GM23338 (cell line): ENCODE measurements around the gene CD2. TPM values are rescaled to one million over a fixed set of nuclear protein-coding genes. Genes with fewer than 3 reads are reported as not detected.

Experiments used
- ATAC-seq: fragments of 200-7000 bp; cut with Tn5 transposase; 3 replicates; pipeline ENCODE4 v1.9.1; 2020
- DNase-seq: peaks from one replicate; pipeline ENCODE4 v3.0.0-alpha.2; 2015; ENCODE audit warnings: low spot score
- H2AFZ ChIP-seq: fragments of 200-600 bp; sonication (generic); 2 replicates; pipeline ENCODE4 v1.8.0; 2016; ENCODE audit warnings: antibody characterized with exemption, mild to moderate bottlenecking, moderate library complexity
- H3F3A ChIP-seq: fragments of 200-600 bp; sonication (generic); replicated peaks from 2 replicates; pipeline ENCODE4 v1.8.0; 2017; ENCODE audit warnings: antibody characterized with exemption, mixed run types, low read depth
- H3K27ac ChIP-seq: fragments of 200-600 bp; sonication (generic); 2 replicates; pipeline ENCODE4 v1.6.1; 2016; ENCODE audit warnings: low read depth
- H3K27me3 ChIP-seq: fragments of 200-600 bp; sonication (generic); 2 replicates; pipeline ENCODE4 v1.8.0; 2016; ENCODE audit warnings: mild to moderate bottlenecking, mixed run types, moderate library complexity; ENCODE audit not compliant: insufficient read depth
- H3K36me3 ChIP-seq: fragments of 200-600 bp; sonication (generic); 2 replicates; pipeline ENCODE4 v1.8.0; 2016; ENCODE audit warnings: mild to moderate bottlenecking; ENCODE audit not compliant: insufficient read depth
- H3K4me1 ChIP-seq: fragments of 200-600 bp; sonication (generic); 2 replicates; pipeline ENCODE4 v1.8.0; 2016; ENCODE audit warnings: mild to moderate bottlenecking, moderate library complexity; ENCODE audit not compliant: insufficient read depth
- H3K4me2 ChIP-seq: fragments of 200-600 bp; sonication (generic); 2 replicates; pipeline ENCODE4 v1.7.1; 2017; ENCODE audit warnings: mixed run types
- H3K4me3 ChIP-seq: fragments of 200-600 bp; sonication (generic); 2 replicates; pipeline ENCODE4 v1.6.1; 2016; ENCODE audit warnings: mixed run types
- H3K79me2 ChIP-seq: fragments of 200-600 bp; sonication (generic); replicated peaks from 2 replicates; pipeline ENCODE4 v1.8.0; 2017; ENCODE audit warnings: mild to moderate bottlenecking; ENCODE audit not compliant: insufficient read depth
- H3K9me2 ChIP-seq: fragments of 200-600 bp; sonication (generic); 2 replicates; pipeline ENCODE4 v1.8.0; 2017; ENCODE audit not compliant: insufficient read depth
- H4K20me1 ChIP-seq: fragments of 200-600 bp; sonication (generic); replicated peaks from 2 replicates; pipeline ENCODE4 v1.8.0; 2017; ENCODE audit warnings: mild to moderate bottlenecking; ENCODE audit not compliant: insufficient read depth
- H3K27ac Mint-ChIP-seq: 2 replicates; pipeline ENCODE4 v1.8.0; 2020; ENCODE audit warnings: inconsistent platforms, mild to moderate bottlenecking, moderate library complexity, mixed read lengths
- H3K27me3 Mint-ChIP-seq: 3 replicates; pipeline ENCODE4 v1.8.0; 2022; ENCODE audit warnings: low read depth, mild to moderate bottlenecking, moderate library complexity, mixed read lengths, inconsistent platforms; ENCODE audit not compliant: insufficient read depth, poor library complexity
- H3K36me3 Mint-ChIP-seq: 3 replicates; pipeline ENCODE4 v1.8.0; 2021; ENCODE audit warnings: low read depth, mild to moderate bottlenecking, inconsistent platforms, moderate library complexity, mixed read lengths
- H3K4me1 Mint-ChIP-seq: 3 replicates; pipeline ENCODE4 v1.8.0; 2020; ENCODE audit warnings: mild to moderate bottlenecking, inconsistent platforms, mixed read lengths
- H3K4me3 Mint-ChIP-seq: 3 replicates; pipeline ENCODE4 v1.8.0; 2021; ENCODE audit warnings: moderate library complexity, mild to moderate bottlenecking, inconsistent platforms, mixed read lengths
- H3K9me3 Mint-ChIP-seq: 3 replicates; pipeline ENCODE4 v1.8.0; 2020; ENCODE audit warnings: moderate library complexity, mild to moderate bottlenecking, inconsistent platforms, mixed read lengths
- CREB1 ChIP-seq: fragments of 250-450 bp; sonication (Bioruptor Pico); IDR thresholded peaks from 2 replicates; pipeline ENCODE4 v1.5.0; 2020; ENCODE audit warnings: low read depth, mild to moderate bottlenecking, moderate library complexity
- EZH2 ChIP-seq: fragments of 200-600 bp; sonication (generic); IDR thresholded peaks from one replicate; pipeline ENCODE4 v1.8.0; 2017; ENCODE audit warnings: antibody characterized with exemption, mild to moderate bottlenecking, low read depth; ENCODE audit not compliant: unreplicated experiment
- polyA plus RNA-seq: library from polyadenylated mRNA; unstranded; fragments of >200 nt; fragmentation: Nextera tagmentation; extraction: Ambion mirVana; gene quantifications from 2 replicates; pipeline ENCODE4 v1.2.1, GENCODE V29; 2016
- total RNA-seq: library from RNA; depleted of rRNA; stranded (reverse); fragments of >200 nt; shearing (Covaris generic); gene quantifications from 2 replicates; pipeline ENCODE4 v1.2.3, GENCODE V29; 2014
- TF ChIP-seq, protein P1 (sequence below): fragments of 250-450 bp; sonication (Bioruptor Pico); IDR thresholded peaks from 2 replicates; pipeline ENCODE4 v1.5.0; 2020; ENCODE audit warnings: mild to moderate bottlenecking, moderate library complexity
- TF ChIP-seq, protein P2 (sequence below): IDR thresholded peaks from one replicate; pipeline ENCODE4 v1.6.1; 2018; ENCODE audit warnings: antibody characterized with exemption; ENCODE audit not compliant: unreplicated experiment
- TF ChIP-seq, protein P3 (sequence below), 2 experiments: fragments of 200-600 bp in 1 of 2; sonication (generic) in 1 of 2; conservative IDR thresholded peaks; 2 replicates each; pipeline versions ENCODE4 v1.5.1 to v1.6.1; 2016 to 2017; ENCODE audit warnings: antibody characterized with exemption in 2 of 2, low read depth in 2 of 2, mild to moderate bottlenecking in 2 of 2, moderate library complexity in 1 of 2

The CD2 gene
- total and polyA plus RNA-seq, 2 experiments from 2014 or later = not detected

DNA sequence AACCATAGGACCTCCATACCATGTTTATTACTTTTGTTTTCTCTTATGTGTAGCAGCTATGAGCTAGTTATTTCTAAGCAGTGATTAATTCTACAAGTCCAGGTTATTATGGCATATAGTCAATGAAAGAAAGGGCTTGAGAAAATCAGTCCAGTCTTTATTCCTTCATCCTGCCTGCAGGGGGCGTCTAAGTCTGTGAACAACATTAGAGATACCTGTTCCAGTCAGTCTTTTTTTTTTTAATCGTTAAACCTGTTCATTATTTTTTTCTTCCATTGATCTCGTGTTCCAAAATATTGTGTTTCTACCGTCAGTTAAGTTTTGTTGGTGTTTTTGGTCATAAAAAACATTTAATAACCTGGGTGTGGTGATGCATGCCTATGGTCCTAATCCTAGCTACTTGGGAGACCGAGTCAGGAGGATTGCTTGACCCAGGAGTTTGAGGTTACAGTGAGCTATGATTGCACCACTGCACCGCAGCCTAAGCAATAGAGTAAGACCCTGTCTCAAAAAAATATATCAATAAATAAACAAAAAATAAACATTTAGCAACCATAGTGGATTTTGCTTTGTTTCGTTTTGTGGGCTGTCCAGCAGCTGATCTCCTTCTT is 29.4 kb upstream of the CD2 start (continued):
- TF ChIP-seq, protein P1, sequence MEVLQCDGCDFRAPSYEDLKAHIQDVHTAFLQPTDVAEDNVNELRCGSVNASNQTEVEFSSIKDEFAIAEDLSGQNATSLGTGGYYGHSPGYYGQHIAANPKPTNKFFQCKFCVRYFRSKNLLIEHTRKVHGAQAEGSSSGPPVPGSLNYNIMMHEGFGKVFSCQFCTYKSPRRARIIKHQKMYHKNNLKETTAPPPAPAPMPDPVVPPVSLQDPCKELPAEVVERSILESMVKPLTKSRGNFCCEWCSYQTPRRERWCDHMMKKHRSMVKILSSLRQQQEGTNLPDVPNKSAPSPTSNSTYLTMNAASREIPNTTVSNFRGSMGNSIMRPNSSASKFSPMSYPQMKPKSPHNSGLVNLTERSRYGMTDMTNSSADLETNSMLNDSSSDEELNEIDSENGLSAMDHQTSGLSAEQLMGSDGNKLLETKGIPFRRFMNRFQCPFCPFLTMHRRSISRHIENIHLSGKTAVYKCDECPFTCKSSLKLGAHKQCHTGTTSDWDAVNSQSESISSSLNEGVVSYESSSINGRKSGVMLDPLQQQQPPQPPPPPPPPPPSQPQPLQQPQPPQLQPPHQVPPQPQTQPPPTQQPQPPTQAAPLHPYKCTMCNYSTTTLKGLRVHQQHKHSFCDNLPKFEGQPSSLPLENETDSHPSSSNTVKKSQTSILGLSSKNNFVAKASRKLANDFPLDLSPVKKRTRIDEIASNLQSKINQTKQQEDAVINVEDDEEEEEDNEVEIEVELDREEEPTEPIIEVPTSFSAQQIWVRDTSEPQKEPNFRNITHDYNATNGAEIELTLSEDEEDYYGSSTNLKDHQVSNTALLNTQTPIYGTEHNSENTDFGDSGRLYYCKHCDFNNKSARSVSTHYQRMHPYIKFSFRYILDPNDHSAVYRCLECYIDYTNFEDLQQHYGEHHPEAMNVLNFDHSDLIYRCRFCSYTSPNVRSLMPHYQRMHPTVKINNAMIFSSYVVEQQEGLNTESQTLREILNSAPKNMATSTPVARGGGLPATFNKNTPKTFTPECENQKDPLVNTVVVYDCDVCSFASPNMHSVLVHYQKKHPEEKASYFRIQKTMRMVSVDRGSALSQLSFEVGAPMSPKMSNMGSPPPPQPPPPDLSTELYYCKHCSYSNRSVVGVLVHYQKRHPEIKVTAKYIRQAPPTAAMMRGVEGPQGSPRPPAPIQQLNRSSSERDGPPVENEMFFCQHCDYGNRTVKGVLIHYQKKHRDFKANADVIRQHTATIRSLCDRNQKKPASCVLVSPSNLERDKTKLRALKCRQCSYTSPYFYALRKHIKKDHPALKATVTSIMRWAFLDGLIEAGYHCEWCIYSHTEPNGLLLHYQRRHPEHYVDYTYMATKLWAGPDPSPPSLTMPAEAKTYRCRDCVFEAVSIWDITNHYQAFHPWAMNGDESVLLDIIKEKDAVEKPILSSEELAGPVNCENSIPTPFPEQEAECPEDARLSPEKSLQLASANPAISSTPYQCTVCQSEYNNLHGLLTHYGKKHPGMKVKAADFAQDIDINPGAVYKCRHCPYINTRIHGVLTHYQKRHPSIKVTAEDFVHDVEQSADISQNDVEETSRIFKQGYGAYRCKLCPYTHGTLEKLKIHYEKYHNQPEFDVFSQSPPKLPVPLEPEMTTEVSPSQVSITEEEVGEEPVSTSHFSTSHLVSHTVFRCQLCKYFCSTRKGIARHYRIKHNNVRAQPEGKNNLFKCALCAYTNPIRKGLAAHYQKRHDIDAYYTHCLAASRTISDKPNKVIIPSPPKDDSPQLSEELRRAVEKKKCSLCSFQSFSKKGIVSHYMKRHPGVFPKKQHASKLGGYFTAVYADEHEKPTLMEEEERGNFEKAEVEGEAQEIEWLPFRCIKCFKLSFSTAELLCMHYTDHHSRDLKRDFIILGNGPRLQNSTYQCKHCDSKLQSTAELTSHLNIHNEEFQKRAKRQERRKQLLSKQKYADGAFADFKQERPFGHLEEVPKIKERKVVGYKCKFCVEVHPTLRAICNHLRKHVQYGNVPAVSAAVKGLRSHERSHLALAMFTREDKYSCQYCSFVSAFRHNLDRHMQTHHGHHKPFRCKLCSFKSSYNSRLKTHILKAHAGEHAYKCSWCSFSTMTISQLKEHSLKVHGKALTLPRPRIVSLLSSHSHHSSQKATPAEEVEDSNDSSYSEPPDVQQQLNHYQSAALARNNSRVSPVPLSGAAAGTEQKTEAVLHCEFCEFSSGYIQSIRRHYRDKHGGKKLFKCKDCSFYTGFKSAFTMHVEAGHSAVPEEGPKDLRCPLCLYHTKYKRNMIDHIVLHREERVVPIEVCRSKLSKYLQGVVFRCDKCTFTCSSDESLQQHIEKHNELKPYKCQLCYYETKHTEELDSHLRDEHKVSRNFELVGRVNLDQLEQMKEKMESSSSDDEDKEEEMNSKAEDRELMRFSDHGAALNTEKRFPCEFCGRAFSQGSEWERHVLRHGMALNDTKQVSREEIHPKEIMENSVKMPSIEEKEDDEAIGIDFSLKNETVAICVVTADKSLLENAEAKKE = no peak
- TF ChIP-seq CREB1 (CRISPR knock-in tag) = no peak

DNA sequence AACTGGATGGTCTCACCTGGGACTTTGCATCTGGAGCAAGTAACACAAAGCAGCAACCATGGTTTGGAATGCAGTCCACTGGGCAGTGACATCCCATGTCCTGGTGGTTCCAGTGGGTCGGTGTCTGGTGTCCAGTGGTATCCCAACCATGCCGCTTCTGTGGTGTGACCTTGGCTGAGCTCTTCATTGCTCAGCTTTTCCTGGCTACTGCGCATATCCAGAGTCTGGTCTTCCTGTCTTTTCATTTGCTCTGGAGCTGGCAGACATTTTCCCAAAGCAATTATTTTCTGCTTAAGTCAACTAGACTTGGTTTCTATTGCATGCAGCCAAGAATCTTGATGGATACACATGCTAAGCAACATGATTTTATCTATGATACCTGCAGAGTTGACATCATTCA is 28.4 kb upstream of the CD2 start:
- DNase-seq = no peak
- H3K9me3 Mint-ChIP-seq = no peaks in the 10 kb centered on the region; the same call in 2 of the 3 replicates

More for the DNA sequence above, 28.4 kb upstream of the CD2 start:
- Mint-ChIP-seq H3K4me3 (no peak overlapping the region), H3K27ac (no peak overlapping the region), H3K4me1 (peaks cover 18% of the 10 kb centered on the region), H3K36me3 (no peaks in the 10 kb centered on the region), H3K27me3 (peaks cover 4% of the 10 kb centered on the region)
- H4K20me1 ChIP-seq = no peaks in the 10 kb centered on the region
- ATAC-seq = no peak
- H3K36me3 ChIP-seq = no peaks in the 10 kb centered on the region
- peaks cover 4% of the 10 kb centered on the region for H3K4me1 ChIP-seq
- H3K27me3 ChIP-seq = no peaks in the 10 kb centered on the region
- TF ChIP-seq, protein P2, sequence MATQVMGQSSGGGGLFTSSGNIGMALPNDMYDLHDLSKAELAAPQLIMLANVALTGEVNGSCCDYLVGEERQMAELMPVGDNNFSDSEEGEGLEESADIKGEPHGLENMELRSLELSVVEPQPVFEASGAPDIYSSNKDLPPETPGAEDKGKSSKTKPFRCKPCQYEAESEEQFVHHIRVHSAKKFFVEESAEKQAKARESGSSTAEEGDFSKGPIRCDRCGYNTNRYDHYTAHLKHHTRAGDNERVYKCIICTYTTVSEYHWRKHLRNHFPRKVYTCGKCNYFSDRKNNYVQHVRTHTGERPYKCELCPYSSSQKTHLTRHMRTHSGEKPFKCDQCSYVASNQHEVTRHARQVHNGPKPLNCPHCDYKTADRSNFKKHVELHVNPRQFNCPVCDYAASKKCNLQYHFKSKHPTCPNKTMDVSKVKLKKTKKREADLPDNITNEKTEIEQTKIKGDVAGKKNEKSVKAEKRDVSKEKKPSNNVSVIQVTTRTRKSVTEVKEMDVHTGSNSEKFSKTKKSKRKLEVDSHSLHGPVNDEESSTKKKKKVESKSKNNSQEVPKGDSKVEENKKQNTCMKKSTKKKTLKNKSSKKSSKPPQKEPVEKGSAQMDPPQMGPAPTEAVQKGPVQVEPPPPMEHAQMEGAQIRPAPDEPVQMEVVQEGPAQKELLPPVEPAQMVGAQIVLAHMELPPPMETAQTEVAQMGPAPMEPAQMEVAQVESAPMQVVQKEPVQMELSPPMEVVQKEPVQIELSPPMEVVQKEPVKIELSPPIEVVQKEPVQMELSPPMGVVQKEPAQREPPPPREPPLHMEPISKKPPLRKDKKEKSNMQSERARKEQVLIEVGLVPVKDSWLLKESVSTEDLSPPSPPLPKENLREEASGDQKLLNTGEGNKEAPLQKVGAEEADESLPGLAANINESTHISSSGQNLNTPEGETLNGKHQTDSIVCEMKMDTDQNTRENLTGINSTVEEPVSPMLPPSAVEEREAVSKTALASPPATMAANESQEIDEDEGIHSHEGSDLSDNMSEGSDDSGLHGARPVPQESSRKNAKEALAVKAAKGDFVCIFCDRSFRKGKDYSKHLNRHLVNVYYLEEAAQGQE = no peak
- TF ChIP-seq EZH2 = no peak
- TF ChIP-seq, protein P3, sequence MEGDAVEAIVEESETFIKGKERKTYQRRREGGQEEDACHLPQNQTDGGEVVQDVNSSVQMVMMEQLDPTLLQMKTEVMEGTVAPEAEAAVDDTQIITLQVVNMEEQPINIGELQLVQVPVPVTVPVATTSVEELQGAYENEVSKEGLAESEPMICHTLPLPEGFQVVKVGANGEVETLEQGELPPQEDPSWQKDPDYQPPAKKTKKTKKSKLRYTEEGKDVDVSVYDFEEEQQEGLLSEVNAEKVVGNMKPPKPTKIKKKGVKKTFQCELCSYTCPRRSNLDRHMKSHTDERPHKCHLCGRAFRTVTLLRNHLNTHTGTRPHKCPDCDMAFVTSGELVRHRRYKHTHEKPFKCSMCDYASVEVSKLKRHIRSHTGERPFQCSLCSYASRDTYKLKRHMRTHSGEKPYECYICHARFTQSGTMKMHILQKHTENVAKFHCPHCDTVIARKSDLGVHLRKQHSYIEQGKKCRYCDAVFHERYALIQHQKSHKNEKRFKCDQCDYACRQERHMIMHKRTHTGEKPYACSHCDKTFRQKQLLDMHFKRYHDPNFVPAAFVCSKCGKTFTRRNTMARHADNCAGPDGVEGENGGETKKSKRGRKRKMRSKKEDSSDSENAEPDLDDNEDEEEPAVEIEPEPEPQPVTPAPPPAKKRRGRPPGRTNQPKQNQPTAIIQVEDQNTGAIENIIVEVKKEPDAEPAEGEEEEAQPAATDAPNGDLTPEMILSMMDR (conservative IDR thresholded peaks at IDR 0.05; ENCODE audit: low read depth in 2 of 2) = no peak
- H3K4me3 ChIP-seq = no peak overlapping the region
- H3K79me2 ChIP-seq = no peaks in the 10 kb centered on the region
- H3F3A ChIP-seq = no peaks in the 10 kb centered on the region
- no peak overlapping the region for H3K27ac ChIP-seq
- H3K9me2 ChIP-seq = 0 out of 2 replicates have a peak, but pooled peaks cover 4% of the 10 kb centered on the region
- no peak overlapping the region for H2AFZ ChIP-seq
- H3K4me2 ChIP-seq = 0 out of 2 replicates have a peak overlapping the region, but pooled peaks have one; percentile 25
